Mesenchymal stem cell (in vitro differentiated cells and primary cell): ENCODE results near the gene SIRT7.
"Not testable (repeated sequence)": the region's sequence is repeated elsewhere in the genome, so short reads cannot be mapped to it uniquely, and the experiment has no call there.

Experiments
- DNase-seq: peaks from one replicate; pipeline ENCODE4 v3.0.0-alpha.2; 2013
- H2AFZ ChIP-seq: one replicate; pipeline ENCODE4 v1.6.1; 2013; ENCODE audit warnings: low read depth, mild to moderate bottlenecking, control low read depth, inconsistent platforms, low read length, moderate library complexity
- H2AK5ac ChIP-seq: 2 replicates; pipeline ENCODE4 v1.6.1; 2013; ENCODE audit warnings: low read length, moderate library complexity, mild to moderate bottlenecking, inconsistent platforms; ENCODE audit not compliant: severe bottlenecking
- H2BK120ac ChIP-seq: one replicate; pipeline ENCODE4 v1.6.1; 2013; ENCODE audit warnings: low read depth, mild to moderate bottlenecking, inconsistent platforms, low read length, moderate library complexity
- H2BK12ac ChIP-seq, 2 experiments: one replicate each; pipeline ENCODE4 v1.6.1; 2013; ENCODE audit warnings: inconsistent platforms in 2 of 2, low read length in 2 of 2, mild to moderate bottlenecking in 2 of 2, moderate library complexity in 2 of 2, control low read depth in 1 of 2
- H2BK15ac ChIP-seq: one replicate; pipeline ENCODE4 v1.6.1; 2013; ENCODE audit warnings: mild to moderate bottlenecking, low read depth, inconsistent platforms; ENCODE audit not compliant: poor library complexity, severe bottlenecking
- H2BK5ac ChIP-seq: 2 replicates; pipeline ENCODE4 v1.6.1; 2013; ENCODE audit warnings: low read depth, mild to moderate bottlenecking, low read length, control low read depth, inconsistent platforms; ENCODE audit not compliant: poor library complexity, severe bottlenecking
- H3K14ac ChIP-seq, 2 experiments: one replicate each; pipeline ENCODE4 v1.6.1; 2013; ENCODE audit warnings: inconsistent platforms in 2 of 2, low read length in 2 of 2, control low read depth in 1 of 2, mild to moderate bottlenecking in 1 of 2, moderate library complexity in 1 of 2
- H3K18ac ChIP-seq, 2 experiments: one replicate each; pipeline ENCODE4 v1.6.1; 2013; ENCODE audit warnings: inconsistent platforms in 2 of 2, low read length in 2 of 2, control low read depth in 1 of 2, low read depth in 1 of 2, mild to moderate bottlenecking in 1 of 2
- H3K23ac ChIP-seq, 2 experiments: one replicate each; pipeline ENCODE4 v1.6.1; 2013; ENCODE audit warnings: inconsistent platforms in 2 of 2, low read length in 2 of 2, mild to moderate bottlenecking in 2 of 2, moderate library complexity in 2 of 2, control low read depth in 1 of 2
- H3K27ac ChIP-seq: 2 replicates; pipeline ENCODE4 v1.5.1; 2013; ENCODE audit warnings: mild to moderate bottlenecking, moderate library complexity, low read length, control low read depth, inconsistent platforms; ENCODE audit not compliant: poor library complexity, severe bottlenecking
- H3K27me3 ChIP-seq, 2 experiments: 2 replicates each; pipeline versions ENCODE4 v1.6.1 to v1.7.0; 2013; ENCODE audit warnings: low read length in 2 of 2, mild to moderate bottlenecking in 2 of 2, moderate library complexity in 2 of 2, control low read depth in 1 of 2, inconsistent platforms in 1 of 2; ENCODE audit not compliant: control insufficient read depth in 1 of 2, insufficient read depth in 1 of 2
- H3K36me3 ChIP-seq, 2 experiments: 2 replicates each; pipeline versions ENCODE4 v1.6.1 to v1.7.0; 2013; ENCODE audit warnings: low read length in 2 of 2, control low read depth in 1 of 2, inconsistent platforms in 1 of 2, low read depth in 1 of 2, mild to moderate bottlenecking in 1 of 2; ENCODE audit not compliant: insufficient read depth in 2 of 2, control insufficient read depth in 1 of 2
- H3K4ac ChIP-seq, 2 experiments: one replicate each; pipeline ENCODE4 v1.6.1; 2013; ENCODE audit warnings: inconsistent platforms in 2 of 2, low read length in 2 of 2, mild to moderate bottlenecking in 2 of 2, moderate library complexity in 2 of 2, control low read depth in 1 of 2, low read depth in 1 of 2
- H3K4me1 ChIP-seq: 2 replicates; pipeline ENCODE4 v1.6.1; 2013; ENCODE audit warnings: low read depth, low read length, control low read depth; ENCODE audit not compliant: control insufficient read depth, insufficient read depth
- H3K4me2 ChIP-seq: 2 replicates; pipeline ENCODE4 v1.6.1; 2013; ENCODE audit warnings: low read length, mild to moderate bottlenecking, inconsistent platforms; ENCODE audit not compliant: poor library complexity, severe bottlenecking
- H3K4me3 ChIP-seq, 2 experiments: 2 replicates each; pipeline versions ENCODE4 v1.5.1 to v1.7.0; 2013; ENCODE audit warnings: low read length in 2 of 2, mild to moderate bottlenecking in 2 of 2, control low read depth in 1 of 2, low read depth in 1 of 2; ENCODE audit not compliant: insufficient read depth in 1 of 2
- H3K79me1 ChIP-seq: replicated peaks from 2 replicates; pipeline ENCODE4 v1.6.1; 2013; ENCODE audit warnings: mild to moderate bottlenecking, control low read depth, low read length, inconsistent platforms; ENCODE audit not compliant: poor library complexity, severe bottlenecking
- H3K9ac ChIP-seq: 2 replicates; pipeline ENCODE4 v1.7.0; 2013; ENCODE audit warnings: mild to moderate bottlenecking, low read length, moderate library complexity
- H3K9me3 ChIP-seq: 2 replicates; pipeline ENCODE4 v1.7.0; 2013; ENCODE audit warnings: mild to moderate bottlenecking, low read length; ENCODE audit not compliant: control insufficient read depth
- H4K8ac ChIP-seq: one replicate; pipeline ENCODE4 v1.6.1; 2013; ENCODE audit warnings: inconsistent platforms, mild to moderate bottlenecking, low read length, moderate library complexity
- H4K91ac ChIP-seq: one replicate; pipeline ENCODE4 v1.6.1; 2013; ENCODE audit warnings: mild to moderate bottlenecking, low read length, inconsistent platforms
- WGBS: methylation state at CpG from one replicate; pipeline ENCODE4 v1.1.7; 2013; ENCODE audit warnings: mixed read lengths; 5-methylcytosine and 5-hydroxymethylcytosine counted together

The SIRT7 gene

GRCh38 chr17:81955756-81956544 lies 38.0 kb upstream of the SIRT7 start:
- Histone ChIP-seq H3K9me3 (no peaks in the 10 kb centered on the region), H3K14ac (no peak overlapping the region), H3K4me2 (no peak overlapping the region), H4K91ac (no peak overlapping the region), H3K18ac (no peak overlapping the region), H3K27ac (no peak overlapping the region), H3K4me1 (peaks cover 30% of the 10 kb centered on the region), H2AFZ (no peak overlapping the region), H3K4me3 (no peak overlapping the region), H2BK12ac (peak overlapping the region in 1 of 2 experiments; percentile 11), H3K4ac (peak overlapping the region in 1 of 2 experiments; percentile 57), H2AK5ac (no peak overlapping the region), H2BK120ac (no peak overlapping the region), H2BK15ac (no peak overlapping the region), H2BK5ac (no peak overlapping the region), H3K27me3 (peaks cover 16 to 66% of the 10 kb centered on the region in 2 experiments), H3K23ac (no peak overlapping the region), H3K36me3 (no peaks in the 10 kb centered on the region), H3K9ac (no peak overlapping the region), H3K79me1 (no peaks in the 10 kb centered on the region), H4K8ac (no peak overlapping the region)
- 92% methylated on average over 13 of the region's 13 CpGs for WGBS
- DNase-seq: no peak

DNA sequence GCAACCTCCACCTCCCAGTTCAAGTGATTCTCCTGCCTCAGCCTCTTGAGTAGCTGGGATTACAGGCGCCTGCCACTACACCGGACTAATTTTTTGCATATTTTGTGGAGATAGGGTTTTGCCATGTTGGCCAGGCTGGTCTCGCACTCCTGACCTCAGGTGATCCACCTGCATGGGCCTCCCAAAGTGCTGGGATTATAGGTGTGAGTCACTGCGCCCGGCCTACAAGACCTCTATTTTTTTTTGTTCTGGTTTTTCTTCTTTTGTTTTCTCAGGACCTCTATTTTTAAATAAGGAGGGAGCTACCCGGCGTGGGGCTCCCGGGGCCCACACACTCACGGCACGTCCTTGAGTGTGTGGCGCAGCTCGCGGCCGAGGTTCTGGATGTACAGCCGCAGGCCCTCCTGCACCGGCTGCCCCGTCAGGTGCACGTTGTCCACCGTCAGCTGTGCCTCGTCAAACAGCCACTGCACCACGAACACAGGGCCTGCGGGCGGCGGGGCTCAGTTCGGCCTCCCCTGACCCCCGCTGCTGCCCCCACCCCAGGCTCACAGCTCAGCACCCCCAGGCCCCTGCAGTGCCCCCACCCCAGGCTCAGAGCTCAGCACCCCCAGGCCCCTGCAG lies 37.2 kb upstream of the SIRT7 start:
- DNase-seq: no peak
- H2BK120ac ChIP-seq: no peak overlapping the region
- no peak overlapping the region for H4K8ac ChIP-seq
- no peak overlapping the region for H3K18ac ChIP-seq
- H2BK12ac ChIP-seq: no peak overlapping the region
- no peaks in the 10 kb centered on the region for H3K79me1 ChIP-seq
- H2BK5ac ChIP-seq: no peak overlapping the region
- H3K27ac ChIP-seq: no peak overlapping the region
- H3K27me3 ChIP-seq: peaks cover 16 to 67% of the 10 kb centered on the region in 2 experiments
- H4K91ac ChIP-seq: no peak overlapping the region
- H3K4me2 ChIP-seq: no peak overlapping the region
- no peak overlapping the region for H3K23ac ChIP-seq
- no peaks in the 10 kb centered on the region for H3K36me3 ChIP-seq
- H3K9me3 ChIP-seq: no peaks in the 10 kb centered on the region
- peaks cover 23% of the 10 kb centered on the region for H3K4me1 ChIP-seq
- no peak overlapping the region for H3K4ac ChIP-seq
- no peak overlapping the region for H3K4me3 ChIP-seq
- H3K9ac ChIP-seq: no peak overlapping the region
- no peak overlapping the region for H2AFZ ChIP-seq
- H2AK5ac ChIP-seq: no peak overlapping the region
- 95% methylated on average over 16 of the region's 26 CpGs for WGBS
- no peak overlapping the region for H2BK15ac ChIP-seq
- H3K14ac ChIP-seq: no peak overlapping the region

- H3K9me3 ChIP-seq: no peaks in the 10 kb centered on the region
- no peaks in the 10 kb centered on the region for H3K79me1 ChIP-seq
- peaks cover 16 to 61% of the 10 kb centered on the region in 2 experiments for H3K27me3 ChIP-seq
- H4K91ac ChIP-seq: no peak overlapping the region
- H3K14ac ChIP-seq: no peak overlapping the region
- no peak for DNase-seq
- no peak overlapping the region for H3K27ac ChIP-seq
- peaks cover 15% of the 10 kb centered on the region for H3K4me1 ChIP-seq
- no peak overlapping the region for H2BK120ac ChIP-seq
- peak overlapping the region in 1 of 2 experiments; percentile 38 for H3K18ac ChIP-seq
- no peak overlapping the region for H3K4me2 ChIP-seq
- no peak overlapping the region for H2AK5ac ChIP-seq
- no peak overlapping the region for H2BK15ac ChIP-seq
- no peak overlapping the region for H3K9ac ChIP-seq
- no peak overlapping the region for H3K4ac ChIP-seq
- no peak overlapping the region for H2AFZ ChIP-seq
- H3K36me3 ChIP-seq: no peaks in the 10 kb centered on the region
- H3K23ac ChIP-seq: no peak overlapping the region
- no peak overlapping the region for H3K4me3 ChIP-seq
- no peak overlapping the region for H2BK5ac ChIP-seq
- H4K8ac ChIP-seq: no peak overlapping the region
- 92% methylated on average over 14 of the region's 19 CpGs for WGBS
- H2BK12ac ChIP-seq: no peak overlapping the region
These were observed 36.4 kb upstream of the SIRT7 start for GRCh38 chr17:81954131-81955057.

- not testable (repeated sequence) for H2BK5ac ChIP-seq, H2AK5ac ChIP-seq, DNase-seq, H3K4ac ChIP-seq, H2AFZ ChIP-seq, H2BK15ac ChIP-seq, H3K23ac ChIP-seq, H3K79me1 ChIP-seq, H3K4me2 ChIP-seq, H4K91ac ChIP-seq, H2BK120ac ChIP-seq, H2BK12ac ChIP-seq, H3K18ac ChIP-seq, H3K4me3 ChIP-seq, H3K36me3 ChIP-seq, H3K9ac ChIP-seq, H3K27ac ChIP-seq, H4K8ac ChIP-seq, H3K14ac ChIP-seq, H3K9me3 ChIP-seq
- H3K4me1 ChIP-seq: peaks cover 13% of the 10 kb centered on the region
- H3K27me3 ChIP-seq: peaks cover 7 to 51% of the 10 kb centered on the region in 2 experiments
- 77% methylated on average over 5 of the region's 5 CpGs for whole genome bisulfite sequencing
These were observed 35.5 kb upstream of the SIRT7 start for GRCh38 chr17:81953443-81953842.
